GM18511 (cell line): Measurements from ENCODE around the gene ODF4.
"Not testable (repeated sequence)": the region's sequence is repeated elsewhere in the genome, so short reads cannot be mapped to it uniquely, and the experiment has no call there.

Source experiments
- ATAC-seq: cut with Tn5 transposase; IDR thresholded peaks from one replicate; pipeline ENCODE4 v1.9.1; 2021; ENCODE audit warnings: mild to moderate bottlenecking, moderate library complexity; ENCODE audit not compliant: unreplicated experiment

Gene ODF4

GRCh38 chr17:8324923-8325322 lies 14.7 kb upstream of the ODF4 start:
- no peak for ATAC-seq

- ATAC-seq = no peak
These were observed 12.9 kb upstream of the ODF4 start for GRCh38 chr17:8326511-8327302.

- no peak for ATAC-seq
These were observed 12.4 kb upstream of the ODF4 start for GRCh38 chr17:8327303-8327649.

GRCh38 chr17:8332128-8332527 lies 7.5 kb upstream of the ODF4 start:
- no peak for ATAC-seq

GRCh38 chr17:8332688-8333087 lies 7.0 kb upstream of the ODF4 start:
- no peak for ATAC-seq

- no peak for ATAC-seq
These were observed 6.4 kb upstream of the ODF4 start for GRCh38 chr17:8333281-8333680.

GRCh38 chr17:8337802-8338752 lies 1.6 kb upstream of the ODF4 start:
- no peak for ATAC-seq

- no peak for ATAC-seq
These were observed 893 bp upstream of the ODF4 start for GRCh38 chr17:8338753-8339140.

GRCh38 chr17:8341456-8341855 lies 1.8 kb downstream of the ODF4 start:
- no peak for ATAC-seq

GRCh38 chr17:8345052-8345690 lies 5.5 kb downstream of the ODF4 start:
- ATAC-seq = no peak

GRCh38 chr17:8345951-8346665 lies 6.5 kb downstream of the ODF4 start:
- no peak for ATAC-seq

GRCh38 chr17:8347001-8347400 lies 7.4 kb downstream of the ODF4 start:
- not testable (repeated sequence) for ATAC-seq

- ATAC-seq = no peak
These were observed 10.7 kb downstream of the ODF4 start for GRCh38 chr17:8350339-8350738.

GRCh38 chr17:8353736-8354135 lies 14.1 kb downstream of the ODF4 start:
- no peak for ATAC-seq

- ATAC-seq = no peak
These were observed 14.6 kb downstream of the ODF4 start for GRCh38 chr17:8354236-8354635.

GRCh38 chr17:8357910-8358309 lies 18.3 kb downstream of the ODF4 start:
- ATAC-seq = no peak

- ATAC-seq = no peak
These were observed 20.1 kb downstream of the ODF4 start for GRCh38 chr17:8359769-8360168.

- no peak for ATAC-seq
These were observed 20.6 kb downstream of the ODF4 start for GRCh38 chr17:8360260-8360659.

- ATAC-seq = no peak
These were observed 21.1 kb downstream of the ODF4 start for GRCh38 chr17:8360751-8361150.

- ATAC-seq = no peak
These were observed 23.2 kb downstream of the ODF4 start for GRCh38 chr17:8362651-8363332.
